CD4-positive, alpha-beta T cell treated with Interleukin-10 for 1 hour (primary cell): ENCODE measurements around the gene CYTH4.

ENCODE experiments used
- DNase-seq: peaks from one replicate; pipeline ENCODE4 v3.0.0-alpha.2; 2020

The CYTH4 gene

DNA sequence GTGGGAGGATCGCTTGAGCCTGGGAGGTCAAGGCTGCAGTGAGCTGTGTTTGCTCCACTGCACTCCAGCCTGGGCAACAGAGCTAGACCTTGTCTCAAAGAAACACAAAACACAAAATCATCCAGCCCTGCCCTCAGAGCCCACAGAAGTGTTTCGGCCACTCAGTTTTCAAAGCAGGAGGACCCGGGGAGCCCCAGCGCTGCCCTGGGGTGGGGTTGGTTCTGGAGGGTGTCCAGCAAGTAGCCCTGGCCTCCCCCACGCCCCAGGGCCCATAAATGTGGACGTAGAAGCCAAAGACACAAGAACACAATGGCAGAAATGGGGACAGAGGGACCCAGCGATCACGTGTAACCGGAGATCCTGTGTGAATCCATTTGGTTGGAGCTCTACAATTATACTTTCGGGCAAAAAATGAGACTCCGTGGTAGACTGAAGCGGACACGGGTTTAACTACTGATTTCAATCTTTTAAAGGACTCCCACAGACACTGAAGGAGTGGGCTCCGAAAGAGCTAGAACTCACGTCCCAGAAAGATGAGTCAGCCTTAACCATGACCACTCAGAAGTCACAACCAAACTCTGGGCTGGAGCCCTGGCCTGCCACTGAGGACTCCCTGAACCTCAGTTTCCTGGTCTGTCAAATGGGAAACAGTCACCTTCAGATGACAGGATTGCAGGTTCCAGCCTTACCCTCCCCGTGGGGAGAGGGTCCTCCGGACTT, 9.0 kb upstream of the CYTH4 start:
- DNase-seq = no peak

DNA sequence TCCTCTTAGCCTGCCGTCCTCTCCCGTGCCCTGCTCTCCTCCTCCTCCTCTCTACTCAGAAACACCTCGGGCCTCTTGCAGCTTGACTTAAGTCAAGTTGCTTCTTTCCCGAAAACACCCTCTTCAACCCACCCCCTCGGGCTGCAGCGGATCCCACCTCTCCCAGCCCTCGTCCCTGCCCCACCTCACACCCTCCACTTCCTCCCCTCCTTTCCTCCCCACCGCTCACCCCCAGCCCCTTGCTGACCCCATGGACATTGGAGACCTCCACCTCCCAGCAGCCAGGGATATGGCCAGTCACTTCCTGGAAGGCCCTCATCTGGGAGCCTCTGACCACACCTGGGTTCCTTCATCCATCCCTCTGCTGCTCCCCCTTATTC, 8.5 kb upstream of the CYTH4 start:
- DNase-seq = no peak

- no peak for DNase-seq
These were observed 7.9 kb upstream of the CYTH4 start for GRCh38 chr22:37274380-37274862.

- no peak for DNase-seq
These were observed 7.2 kb upstream of the CYTH4 start for GRCh38 chr22:37275134-37275533.

GRCh38 chr22:37275622-37276021, 6.7 kb upstream of the CYTH4 start:
- no peak for DNase-seq

GRCh38 chr22:37276776-37277175, 5.5 kb upstream of the CYTH4 start:
- DNase-seq = no peak

GRCh38 chr22:37277384-37277783, 4.9 kb upstream of the CYTH4 start:
- no peak for DNase-seq

GRCh38 chr22:37278261-37278660, 4.0 kb upstream of the CYTH4 start:
- no peak for DNase-seq

DNA sequence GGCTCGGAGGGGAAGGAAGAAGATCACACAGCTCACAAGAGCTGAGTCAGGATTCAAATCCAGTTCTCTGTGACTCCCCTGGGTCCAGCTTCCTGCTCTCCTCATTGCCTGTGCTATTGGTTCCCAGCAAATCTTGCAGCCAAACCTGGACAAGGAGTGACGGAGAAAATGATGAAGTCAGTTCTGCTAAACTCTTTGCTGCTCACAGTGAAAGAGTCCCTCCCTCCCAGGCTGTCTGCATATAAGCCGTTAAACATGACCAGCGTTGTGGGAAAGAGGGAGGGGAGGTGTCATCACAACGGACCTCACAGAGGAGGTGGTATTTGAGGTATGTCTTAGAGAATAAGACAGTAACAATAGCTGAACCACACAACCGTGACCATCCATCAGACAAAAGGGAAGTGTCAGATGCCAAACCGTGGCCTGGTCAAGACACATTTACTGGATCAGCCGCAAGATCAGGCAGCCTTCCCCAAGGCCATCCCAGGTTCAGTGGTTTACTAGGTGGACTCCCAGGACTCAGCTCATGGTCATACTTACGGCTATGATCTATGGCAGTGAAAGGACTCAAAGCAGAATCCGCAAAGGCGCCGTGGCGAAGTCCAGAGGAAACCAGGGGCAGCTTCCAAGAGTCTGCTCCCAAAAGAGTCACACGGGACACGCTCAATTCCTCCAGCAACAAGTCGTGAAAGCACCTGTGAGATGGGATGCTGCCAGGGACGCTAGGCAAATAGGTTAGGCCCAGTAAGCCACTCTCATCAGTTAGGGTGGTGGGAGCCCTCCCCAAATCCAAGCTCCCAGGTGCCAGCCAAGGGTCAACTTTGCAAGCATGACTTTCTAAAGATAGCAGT, 2.8 kb upstream of the CYTH4 start:
- peak; percentile 36 for DNase-seq

DNA sequence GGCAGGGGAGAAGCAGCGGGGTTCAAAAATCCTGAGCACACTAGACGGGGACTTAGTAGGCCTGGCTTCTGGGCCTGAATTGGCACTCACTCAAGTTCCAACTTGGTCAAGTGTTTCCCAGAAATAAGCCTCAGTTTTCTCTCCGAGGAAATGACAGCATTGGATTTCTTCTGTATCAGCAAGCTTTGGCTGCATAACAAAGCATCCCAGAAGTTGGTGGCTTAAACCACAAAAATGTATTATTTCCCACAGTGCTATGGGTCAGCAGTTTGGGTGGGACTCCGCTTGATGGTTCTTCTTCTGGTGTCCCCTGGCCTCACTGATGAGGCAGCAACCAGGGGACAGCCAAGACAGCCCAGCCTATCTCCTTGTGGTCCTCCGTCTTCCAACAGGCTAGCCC, 1.6 kb upstream of the CYTH4 start:
- no peak for DNase-seq

- DNase-seq = no peak
These were observed 1.1 kb upstream of the CYTH4 start for GRCh38 chr22:37281195-37281594.

GRCh38 chr22:37281646-37282384, 493 bp upstream of the CYTH4 start:
- DNase-seq = no peak

- peak; percentile 65 for DNase-seq
These were observed 1.2 kb downstream of the CYTH4 start for GRCh38 chr22:37283393-37283937.

- DNase-seq = peak; percentile 18
These were observed 2.0 kb downstream of the CYTH4 start for GRCh38 chr22:37284126-37284804.

DNA sequence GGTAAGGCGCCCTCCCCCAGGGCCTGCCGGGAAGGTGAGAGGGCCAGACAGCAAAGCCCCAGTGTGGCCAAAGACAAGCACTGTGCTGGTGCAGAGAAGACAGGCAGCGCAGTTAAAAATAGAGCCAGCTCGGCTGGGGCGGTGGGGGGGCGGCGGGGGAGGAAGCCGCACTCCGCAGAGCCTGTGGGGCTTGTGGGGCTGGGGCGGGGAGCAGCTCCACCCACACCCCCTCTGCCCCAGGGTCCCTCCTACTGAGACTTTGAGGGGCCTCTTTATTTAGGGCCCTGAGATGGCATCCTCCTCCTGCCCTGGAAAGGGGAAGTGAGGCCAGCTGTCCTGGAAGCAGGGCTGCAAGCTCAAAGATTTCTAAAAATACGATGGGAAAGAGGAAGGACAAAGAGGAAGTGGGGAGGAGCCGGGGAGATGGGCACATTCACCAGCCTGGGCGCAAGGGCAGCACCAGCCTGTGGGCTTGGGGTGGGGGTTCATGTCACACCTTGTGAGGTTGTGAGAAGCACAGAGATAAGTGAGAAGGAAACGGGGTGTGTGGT, 2.6 kb downstream of the CYTH4 start:
- DNase-seq = peak; percentile 67

- no peak for DNase-seq
These were observed 3.6 kb downstream of the CYTH4 start for GRCh38 chr22:37285937-37286336.

DNA sequence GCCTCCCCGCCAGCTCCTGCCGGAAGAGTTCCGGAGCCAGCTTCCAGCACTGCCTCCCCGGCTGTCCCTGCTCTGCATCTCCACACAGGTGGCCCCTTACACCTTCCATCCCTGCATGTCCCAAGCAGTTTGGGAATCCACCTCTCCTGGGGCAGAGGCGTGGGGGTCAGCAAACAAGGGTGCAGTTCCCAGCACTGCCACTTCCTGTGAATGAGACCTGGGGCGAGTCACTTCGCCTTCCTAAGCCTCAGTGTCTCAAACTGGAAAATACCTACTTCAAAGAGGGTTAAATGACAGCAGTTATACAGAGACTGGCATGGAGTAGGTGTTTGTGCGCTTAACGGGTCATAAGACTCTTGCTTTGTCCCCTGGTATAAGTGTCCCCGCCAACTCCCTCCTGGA, 5.2 kb downstream of the CYTH4 start:
- no peak for DNase-seq

DNA sequence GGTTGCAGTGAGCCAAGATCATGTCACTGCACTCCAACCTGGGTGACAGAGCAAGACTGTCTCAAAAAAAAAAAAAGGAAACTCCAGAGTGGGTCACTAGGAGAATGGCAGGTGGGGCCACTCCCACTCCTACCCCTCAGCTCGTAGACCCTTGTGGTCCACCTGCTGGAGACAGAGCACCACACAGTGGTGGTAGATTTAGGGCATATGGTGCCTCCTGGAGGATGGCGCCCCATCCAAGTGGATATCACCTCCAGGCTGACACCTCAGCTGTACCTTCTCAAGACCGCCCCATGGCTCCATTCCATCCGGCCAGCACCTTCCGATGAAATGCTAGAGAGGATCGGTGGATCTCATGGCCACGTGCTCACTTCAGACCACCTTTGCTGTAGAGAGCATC, 6.2 kb downstream of the CYTH4 start:
- no peak for DNase-seq

- DNase-seq = no peak
These were observed 6.9 kb downstream of the CYTH4 start for GRCh38 chr22:37289156-37289735.

DNA sequence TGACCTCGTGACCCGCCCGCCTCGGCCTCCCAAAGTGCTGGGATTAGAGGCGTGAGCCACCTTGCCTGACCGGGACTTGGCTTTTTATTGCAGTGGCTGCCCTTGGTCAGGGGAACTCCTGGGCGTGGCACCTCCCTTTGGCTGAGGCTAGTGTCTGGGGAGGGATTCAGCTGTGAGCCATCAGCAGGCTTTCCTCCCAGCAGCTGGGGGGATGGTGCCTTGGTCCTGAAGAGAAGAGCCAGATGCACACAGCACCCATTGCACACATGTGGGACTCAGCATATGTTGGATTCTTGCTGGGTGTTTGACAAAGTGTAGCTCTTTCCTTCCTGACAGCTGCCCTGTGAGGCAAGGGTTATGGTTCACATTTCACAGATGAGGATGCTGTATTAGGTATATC, 8.4 kb downstream of the CYTH4 start:
- DNase-seq = no peak

- DNase-seq = no peak
These were observed 9.4 kb downstream of the CYTH4 start for GRCh38 chr22:37291559-37292298.
